GM19468 (cell line): ENCODE data around the gene CMIP.

Experiments
- ATAC-seq: cut with Tn5 transposase; IDR thresholded peaks from one replicate; pipeline ENCODE4 v1.9.1; 2021; ENCODE audit warnings: mild to moderate bottlenecking, moderate library complexity, moderate number of reproducible peaks; ENCODE audit not compliant: unreplicated experiment; ENCODE audit errors: extremely low read depth

CMIP gene

DNA sequence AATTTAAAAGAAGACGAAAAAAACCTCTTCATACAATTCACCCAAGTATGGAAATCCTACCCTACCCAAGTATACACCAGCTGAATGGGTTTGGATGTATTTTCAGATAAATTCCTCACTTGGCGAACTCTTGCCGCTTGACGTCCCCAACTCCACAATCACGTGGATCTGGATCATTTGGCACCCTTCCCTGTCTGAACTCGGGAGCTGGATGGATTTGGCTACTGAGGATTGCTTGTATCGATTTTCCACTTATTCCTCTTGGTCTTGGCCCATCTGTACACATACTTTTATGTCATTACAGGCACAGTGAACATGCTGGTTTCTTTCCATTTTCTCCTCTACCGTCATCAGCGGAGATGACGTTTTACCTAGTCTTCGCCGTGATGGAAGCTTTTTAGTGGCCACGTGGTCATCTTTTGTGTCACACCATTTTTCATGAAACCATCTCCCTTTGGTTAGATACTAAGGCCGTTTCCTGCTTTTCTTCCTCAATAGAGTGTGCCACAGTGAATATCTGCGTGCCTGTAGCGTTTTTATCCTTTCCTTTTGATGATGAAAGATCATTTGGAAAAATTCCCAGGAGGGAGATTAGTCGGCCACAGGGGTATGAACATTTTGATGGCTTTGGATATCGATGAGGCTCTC, 47.1 kb downstream of the CMIP start:
- ATAC-seq = no peak

DNA sequence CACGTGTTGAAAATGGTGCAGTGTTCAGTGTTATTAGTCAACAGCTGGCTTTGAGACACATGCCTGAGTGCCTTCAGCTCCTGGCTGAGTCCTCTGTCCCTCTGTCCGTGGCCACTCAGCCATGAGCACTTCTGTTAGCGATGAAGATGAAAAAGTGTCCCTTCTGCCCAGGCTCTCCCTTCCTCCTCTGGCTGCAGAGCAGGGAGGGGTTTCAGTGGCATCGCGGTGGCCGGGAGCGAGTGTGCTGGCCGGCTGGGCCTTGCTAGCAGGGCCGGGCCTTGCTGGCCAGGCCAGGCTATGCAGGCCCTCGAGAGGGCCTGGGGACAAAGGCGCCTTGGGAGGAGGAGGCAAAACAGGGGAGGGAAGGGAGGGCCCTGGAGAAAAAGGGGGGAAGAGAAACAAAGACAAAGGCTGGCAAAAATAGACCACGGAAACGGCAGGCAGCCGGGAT, 47.7 kb downstream of the CMIP start:
- ATAC-seq = no peak

DNA sequence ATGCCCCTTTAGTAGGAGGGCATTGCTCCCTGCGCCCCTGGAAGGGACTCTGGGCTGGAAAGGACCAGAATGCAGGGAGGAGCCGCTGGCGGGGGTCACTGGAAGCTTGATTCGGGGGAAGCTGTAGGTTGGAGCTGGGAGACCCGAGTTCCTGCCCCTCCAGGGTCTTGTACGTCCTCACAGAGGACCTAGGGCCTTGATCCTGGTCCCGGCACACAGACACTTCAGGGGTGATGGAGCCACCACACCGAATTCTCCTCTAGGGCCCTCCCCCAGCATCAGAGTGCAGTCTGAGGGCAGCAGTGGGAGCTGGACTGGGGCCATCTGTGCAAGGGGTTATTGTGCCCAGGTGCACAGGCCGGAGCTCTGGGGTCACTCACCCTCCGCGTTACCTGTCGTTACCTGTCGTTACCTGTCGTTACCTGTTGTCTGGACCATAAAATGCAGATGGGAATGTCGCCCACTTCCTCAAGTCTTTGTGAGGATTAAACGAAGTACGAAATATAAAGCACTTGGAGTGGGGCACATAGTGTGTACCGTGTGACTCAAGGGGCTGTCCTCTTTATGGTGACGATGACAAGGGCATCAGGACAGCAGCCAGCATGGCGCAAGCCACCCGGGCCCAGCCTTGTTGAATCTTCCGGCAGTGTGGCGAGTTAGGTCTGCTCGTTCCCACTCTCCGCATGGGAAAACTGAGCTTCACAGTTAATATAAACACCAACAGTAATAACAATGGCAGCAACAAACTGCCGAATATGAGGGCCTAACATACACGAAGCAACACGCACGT, 48.6 kb downstream of the CMIP start:
- no peak for ATAC-seq

DNA sequence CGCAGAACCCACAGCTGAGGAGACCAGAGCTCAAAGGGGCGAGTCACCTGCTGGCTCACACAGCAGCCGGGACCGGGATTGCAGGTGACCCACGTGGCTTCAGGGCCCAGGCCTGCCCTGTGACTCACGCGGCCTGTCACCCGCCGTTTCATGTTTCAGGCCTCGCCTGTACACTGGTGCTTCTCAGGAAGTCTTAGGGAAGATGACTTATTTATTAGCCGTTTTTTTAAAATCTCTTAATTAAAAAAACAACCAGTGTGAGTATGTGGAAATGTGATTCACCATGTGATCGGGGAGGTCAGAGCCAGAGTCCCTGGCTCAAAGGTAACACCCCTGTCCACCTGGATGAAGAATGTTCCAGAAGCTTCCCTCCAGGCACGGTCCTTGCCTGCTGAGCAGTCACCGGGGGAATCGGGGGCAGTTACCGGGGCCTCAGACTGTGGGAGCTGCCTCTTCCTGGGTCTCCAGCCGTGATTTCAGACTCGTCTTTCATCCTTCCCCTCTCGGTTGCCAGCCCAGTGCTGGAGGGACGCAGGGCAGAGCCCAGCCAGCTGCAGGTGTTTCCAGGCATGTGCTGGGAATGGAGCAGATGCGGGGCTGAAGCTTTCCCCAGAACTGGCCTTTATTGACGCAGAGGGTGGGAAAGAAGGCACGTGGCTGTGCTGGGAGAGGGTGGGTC, 49.3 kb downstream of the CMIP start:
- no peak for ATAC-seq

DNA sequence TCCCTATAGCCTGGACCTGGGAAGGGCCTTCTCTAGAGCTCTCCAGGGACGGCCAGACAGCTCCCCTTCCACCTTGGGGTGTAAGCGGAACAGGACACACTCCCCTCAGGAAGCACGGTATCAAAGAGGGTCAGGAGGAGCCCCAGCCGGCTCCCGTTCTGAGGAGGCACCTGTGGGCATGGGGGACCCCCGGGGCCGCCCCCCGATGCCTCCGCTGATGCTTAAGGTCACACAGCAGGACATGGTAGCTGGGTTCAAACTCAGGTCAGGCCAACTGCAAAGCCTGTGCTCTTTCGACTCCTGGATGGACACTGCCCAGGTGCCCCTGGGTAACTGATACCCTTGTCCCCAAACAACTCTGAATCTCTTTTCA, 49.8 kb downstream of the CMIP start:
- ATAC-seq = no peak

DNA sequence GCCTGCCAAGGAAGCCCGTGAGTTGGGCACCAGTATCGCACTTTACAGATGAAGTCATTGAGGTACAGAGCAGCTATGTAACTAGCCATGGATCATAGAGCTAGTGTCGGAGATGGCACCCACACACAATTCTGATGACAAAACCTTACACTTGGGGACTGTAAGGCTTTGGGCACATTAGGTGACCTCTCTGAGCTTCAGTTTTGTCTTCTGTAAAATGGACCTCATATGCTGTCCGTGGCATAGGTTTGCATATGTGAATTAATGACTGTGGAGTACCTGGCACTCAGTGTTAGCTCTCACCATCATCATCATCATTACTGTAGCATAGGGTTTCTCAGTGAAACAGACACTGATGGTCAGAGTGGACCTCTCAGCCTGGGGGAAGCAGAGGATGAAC, 50.3 kb downstream of the CMIP start:
- ATAC-seq = no peak

DNA sequence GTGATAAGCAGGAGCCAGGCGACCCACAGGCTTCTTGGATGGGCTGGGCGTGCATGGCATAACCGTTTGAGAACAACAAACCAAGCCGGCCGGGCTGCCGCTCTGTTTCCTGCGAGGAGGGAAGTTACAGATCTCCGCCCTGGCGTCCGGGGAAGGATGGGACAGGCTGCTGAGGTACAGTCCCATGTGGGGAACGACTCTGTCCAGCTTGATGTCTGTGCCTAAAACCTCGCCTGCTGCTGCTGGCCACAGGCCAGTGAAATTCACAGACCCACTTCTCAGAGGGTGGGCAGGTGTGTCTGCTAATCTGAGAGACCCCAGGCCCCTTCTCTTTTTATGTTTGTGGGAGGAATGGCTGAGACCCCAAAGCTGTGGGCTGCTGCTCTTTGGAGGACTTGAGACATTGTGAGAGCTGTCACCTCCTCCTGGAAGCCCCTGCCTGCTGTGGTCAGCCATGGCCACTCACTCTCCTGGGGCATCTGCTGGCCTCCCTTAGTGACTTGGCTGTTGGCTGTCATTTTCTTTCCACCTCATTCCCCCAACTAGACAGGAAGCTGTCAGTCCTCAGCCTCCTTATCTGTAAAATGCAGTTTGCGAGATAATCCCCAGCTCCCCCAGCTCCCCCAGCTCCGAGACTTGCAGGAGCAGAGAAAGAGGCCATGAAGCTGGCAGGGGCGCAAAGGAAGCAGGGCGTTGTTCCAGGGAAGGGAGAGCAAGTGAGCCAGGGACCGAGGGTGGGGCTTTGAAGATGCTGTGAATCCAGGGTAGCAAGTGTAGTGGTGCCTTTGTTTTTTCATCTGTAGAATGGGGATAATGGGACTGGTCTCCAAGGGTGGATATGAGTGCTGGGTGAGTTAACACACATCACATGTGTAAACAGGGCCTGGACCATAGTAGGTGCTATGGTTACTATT, 51.0 kb downstream of the CMIP start:
- no peak for ATAC-seq

DNA sequence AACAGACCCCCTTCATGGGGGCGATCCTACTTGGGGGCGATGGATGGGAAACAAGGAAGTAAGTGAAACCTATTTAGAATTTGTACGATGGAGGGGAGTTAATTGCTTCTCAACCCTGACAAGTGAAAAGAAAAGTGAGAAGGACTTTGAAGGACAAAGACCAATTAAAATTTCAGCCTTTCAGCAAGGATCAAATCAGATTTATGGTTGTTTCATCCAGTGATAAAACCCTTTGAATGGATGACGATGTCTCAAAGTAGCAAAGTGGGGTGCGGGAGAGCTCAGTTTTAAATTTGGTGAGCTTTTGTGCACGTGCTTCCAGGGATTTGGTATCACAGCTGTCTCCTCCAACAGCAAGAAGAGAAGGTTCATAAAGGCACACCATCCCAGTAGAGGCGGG, 51.7 kb downstream of the CMIP start:
- no peak for ATAC-seq

DNA sequence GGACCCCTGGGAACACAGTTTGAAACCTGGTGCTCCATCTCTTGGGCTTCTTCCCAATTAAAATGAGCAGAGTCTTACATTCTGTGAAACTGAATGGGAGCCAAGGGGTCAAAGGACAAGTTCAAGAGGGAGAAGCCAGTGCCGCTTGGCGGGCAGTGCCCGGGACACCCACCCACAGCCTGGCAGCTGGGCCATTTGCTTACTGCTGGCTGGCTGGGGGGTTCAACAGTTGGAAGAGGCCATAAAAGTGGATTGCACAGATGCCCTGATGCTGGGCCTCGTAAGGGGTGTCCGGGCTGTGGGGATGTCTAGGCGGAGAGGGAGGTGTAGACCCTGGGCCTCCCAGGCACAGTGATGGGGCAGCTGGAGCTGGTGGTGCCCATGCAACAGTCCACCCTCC, 52.1 kb downstream of the CMIP start:
- no peak for ATAC-seq

DNA sequence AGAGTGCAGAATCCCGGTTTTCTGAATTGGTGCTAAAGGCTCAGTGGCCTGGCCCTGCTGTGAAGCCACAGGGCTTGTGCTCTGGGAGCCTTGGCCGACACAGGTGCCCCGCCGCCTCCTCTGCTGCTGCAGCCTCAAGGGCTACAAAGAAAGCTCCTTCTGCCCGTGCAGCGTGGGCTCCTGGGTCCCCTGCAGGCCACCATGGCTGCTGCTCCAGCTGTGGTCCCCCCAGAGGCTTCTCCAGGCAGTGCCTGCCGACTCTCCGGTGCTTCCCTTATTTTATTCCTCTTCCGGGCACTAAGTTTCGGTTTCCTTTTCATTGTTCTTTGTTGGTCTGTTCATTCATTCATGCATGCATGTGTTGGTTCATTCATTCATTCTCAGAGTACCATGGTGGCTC, 53.1 kb downstream of the CMIP start:
- ATAC-seq = no peak

DNA sequence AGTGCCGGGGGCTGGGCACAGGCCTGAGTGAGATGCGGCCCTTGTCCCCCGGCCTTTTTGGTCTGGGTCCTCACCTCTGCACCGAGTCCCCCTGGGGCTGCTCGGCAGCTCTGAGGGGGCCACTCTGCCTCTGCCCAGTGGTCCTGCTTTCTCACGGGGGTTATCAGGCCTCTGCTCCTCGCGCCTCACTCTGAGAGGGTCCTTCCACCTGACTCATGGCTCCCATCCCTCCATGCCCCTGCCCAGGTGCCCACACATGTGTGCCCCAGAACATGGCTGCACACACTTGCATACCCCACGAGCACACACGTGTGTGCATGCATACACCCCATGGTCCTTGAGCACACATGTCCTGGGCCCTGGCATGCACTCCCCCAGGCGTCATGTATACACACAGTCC, 53.7 kb downstream of the CMIP start:
- no peak for ATAC-seq

DNA sequence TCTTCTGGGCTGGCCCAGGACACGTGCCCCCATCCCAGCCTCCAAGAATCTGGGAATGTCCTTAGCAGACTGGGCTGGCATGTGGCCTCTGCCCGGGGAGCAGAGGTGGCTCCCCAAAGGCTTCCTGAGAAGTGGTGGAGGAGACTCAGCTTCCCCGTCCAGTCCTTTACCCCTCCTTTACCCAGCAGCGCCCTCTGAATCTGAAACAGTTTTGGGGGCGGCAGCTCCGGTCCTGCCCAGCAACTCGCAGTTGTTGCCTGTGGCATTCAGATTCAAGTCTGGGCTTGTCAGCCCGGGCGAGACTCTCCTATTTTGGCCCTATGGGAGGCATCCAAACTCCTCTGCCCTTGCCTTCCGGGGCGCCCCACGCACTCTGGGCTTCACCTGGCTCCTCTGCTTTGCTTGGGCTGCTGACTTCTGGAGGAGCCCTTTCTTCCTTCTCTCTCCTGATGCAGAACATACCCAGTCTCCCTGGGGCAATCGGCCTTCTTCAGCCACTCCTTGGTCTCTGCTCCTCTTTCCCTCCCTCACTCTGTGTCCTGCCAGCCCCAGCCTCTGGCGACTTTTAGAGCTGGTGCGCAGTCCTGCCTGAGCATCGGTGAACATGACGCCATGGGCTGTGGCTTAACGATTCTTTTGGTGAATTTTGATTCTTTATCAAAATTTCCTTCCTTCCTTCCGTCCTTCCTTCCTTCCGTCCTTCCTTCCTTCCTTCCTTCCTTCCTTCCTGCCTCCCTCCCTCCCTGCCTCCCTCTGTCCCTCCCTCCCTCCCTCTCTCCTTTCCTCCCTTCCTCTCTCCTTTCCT, 55.2 kb downstream of the CMIP start:
- no peak for ATAC-seq

DNA sequence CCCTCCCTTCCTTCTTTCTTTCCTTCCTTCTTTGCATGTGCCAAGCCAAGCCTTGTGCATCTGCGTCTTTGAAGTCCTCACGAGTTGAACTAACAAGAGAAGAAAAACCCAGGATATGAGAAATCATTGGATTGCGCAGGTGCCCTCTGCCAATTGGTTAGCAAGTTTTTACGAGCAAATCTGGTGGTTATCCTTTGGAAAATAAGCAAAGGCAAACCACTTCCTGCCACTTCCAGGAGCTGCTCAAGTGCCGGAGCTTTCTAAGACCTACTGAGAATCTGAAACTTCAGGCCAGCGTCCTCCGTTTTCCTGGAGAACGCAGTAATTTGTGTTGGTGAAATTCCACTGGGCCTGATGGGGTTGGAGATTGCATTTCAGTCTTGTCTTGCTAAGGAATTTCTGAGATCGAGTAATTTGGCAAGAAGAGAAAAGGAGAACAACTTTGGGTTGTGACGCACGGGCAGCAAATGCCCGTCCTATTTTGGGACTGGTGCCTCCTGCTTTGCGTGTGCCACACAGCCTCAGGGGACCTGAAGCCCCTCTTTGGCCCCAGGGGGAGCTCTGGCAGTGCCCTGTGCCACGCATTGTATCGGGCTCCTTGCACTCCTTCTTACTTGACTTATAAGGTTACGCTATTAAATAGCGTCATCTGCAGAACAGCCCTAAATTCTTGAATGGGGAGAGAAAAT, 56.4 kb downstream of the CMIP start:
- no peak for ATAC-seq

DNA sequence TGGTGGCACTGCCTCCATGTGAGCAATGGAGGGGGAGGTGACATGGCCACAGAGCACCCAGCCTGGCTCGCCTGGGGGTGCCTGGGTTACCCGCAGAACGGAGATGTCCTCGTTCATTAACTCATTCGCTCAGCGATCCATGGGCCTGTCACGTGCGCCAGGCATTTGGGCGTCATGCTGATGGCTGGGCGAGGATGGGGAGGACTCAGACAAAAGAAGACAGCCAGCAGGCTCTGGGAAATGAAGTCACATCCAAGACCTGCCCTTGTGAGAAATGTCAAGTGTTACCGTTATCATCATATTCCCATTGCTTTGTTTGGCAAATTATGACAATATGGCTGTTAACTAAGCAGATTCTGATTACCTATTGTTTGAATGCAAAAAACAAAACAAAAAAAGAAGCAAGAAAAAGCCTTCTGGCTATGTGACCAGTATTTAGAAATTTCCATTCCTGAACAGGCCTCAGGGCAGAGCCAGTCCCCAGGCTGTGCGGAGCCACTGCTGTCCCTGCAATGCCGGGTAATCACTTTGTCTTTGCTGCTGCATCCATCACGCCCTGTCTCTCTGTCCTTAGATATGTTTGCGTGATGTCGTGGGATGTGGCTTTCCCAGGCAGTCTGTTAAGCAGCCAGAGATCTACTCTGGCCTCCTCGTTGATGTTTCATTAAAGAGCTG, 57.9 kb downstream of the CMIP start:
- no peak for ATAC-seq

DNA sequence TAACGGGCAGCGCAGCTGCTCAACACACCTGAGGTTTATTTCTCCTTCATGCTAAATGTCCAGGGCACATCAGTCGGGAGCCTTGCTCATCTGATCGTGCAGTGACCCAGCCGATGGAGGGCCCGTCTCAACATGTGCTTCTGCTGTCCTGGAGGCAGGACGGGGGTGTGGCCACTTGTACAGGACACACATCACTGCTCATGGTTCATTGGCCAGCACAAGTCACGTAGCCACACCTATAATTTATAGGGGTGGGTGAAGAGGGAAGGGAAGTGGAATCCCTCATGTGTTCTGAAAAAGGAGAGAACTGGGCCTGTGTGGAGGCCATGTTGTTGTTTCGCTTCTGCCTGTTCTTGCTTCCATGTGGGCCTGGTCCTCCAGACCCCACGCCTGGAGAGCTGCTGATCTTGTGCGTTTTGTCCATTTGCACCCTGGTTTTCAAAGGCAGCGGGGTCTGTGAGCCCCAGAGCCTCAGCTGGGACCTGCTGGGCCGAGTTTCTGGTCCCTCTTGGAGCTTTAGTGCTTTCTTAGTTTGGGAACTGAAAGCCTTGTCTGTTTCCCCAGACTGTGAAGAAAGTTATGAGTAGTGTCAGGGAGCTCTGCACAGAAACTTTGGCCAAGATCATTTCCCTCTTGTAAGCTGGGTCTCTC, 60.5 kb downstream of the CMIP start:
- no peak for ATAC-seq

DNA sequence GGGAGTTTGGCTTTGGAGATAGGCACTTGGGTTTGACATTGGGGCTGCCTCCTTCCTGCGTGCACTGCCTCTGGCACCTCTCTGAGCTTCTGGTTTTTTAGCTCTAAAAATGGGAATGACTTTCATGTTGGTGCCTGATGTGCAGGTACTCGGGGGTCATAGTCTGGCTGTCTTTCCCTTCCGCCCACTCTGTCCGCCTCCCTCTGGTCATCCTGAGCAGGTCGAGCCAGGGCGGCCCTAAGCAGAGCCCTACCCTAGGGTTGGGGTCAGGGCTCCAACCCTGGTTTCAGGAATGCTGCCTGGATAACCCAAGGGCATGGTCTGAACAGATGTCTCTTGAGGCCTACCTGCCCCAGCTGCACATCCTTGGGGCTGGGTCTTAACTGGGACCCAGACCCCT, 64.8 kb downstream of the CMIP start:
- ATAC-seq = no peak

DNA sequence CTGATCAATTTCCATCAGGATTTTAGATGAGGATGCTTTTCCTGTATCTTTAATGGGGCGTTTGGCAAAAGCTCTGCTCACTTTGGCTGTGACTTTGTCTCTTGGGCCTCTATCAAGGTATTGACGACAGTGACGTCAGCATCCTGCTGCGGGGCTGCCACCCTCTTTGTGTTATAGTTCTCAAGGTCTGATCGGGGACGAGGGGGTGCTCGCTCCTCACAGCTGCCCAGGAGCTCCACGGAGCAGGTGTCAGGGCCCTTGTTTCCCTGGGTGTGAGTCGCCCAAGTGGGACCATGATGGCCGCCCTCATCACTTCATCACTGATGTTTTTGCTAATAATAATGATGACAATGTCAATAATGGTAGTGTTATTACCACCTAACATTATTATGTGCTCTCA, 65.4 kb downstream of the CMIP start:
- ATAC-seq = no peak

DNA sequence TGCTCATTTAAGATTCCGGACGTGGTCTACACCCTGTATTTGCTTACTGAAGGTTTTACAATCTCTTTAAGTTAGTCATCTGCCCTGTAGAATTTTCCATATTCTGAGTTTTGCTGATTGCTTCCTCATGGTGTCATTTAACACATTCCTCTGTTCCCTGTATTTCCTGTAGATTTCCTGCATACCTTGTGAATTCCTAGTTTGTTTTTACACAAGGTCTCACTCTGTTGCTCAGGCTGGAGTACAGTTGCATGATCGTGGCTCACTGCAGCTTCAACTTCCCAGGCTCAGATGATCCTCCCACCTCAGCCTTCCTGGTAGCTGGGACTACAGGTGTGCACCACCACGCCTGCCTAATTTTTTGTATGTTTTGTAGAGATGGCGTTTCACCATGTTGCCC, 66.8 kb downstream of the CMIP start:
- ATAC-seq = no peak
